Activated CD8-positive, alpha-beta memory T cell treated with anti-CD3 and anti-CD28 coated beads, Interleukin-2, amount 50 U/mL, for 1 hour (primary cell): Measurements from ENCODE around the gene EYS.
"Not testable (repeated sequence)": the region's sequence is repeated elsewhere in the genome, so short reads cannot be mapped to it uniquely, and the experiment has no call there.

ENCODE experiments used
- DNase-seq: peaks from one replicate; pipeline ENCODE4 v3.0.0-alpha.2; 2020; ENCODE audit errors: extremely low read depth

The EYS gene

DNA sequence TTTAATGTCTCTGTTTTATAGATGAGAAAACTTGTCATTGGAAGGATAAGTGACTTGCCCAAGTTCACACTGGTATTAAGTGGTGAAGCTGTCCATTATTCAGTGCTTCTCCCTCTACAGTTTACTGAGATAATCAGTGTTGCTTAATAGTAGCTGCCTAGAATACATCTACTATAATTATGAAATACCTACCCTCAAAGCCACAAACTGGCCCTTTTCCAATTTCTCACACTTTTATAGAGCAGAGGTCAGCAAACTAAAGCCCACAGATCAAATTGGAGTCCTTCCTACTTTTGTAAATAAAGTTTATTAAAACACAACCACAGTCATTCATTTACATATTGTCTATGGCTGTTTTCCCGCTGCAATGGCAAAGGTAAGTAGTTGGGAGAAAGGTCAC lies 73.5 kb downstream of the EYS start:
- no peak for DNase-seq

DNA sequence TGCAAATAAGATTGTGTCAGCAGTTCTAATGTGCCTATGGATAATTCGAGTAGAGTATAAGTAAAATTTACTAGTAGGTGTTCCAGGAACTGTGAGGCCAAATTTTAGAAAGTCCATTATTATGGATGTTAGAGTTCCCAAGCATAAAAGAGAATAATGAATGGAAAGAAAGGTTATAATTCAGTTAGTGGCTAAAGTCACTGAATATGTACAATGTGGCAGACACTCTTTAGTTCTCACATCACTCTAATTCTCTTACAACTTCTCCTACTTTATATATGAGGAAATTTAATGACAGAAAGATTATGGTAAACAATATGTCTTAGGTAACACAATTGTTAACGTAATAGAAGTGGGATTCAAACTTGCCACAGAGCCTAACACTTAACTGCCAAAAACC lies 75.3 kb downstream of the EYS start:
- DNase-seq, result no peak

- not testable (repeated sequence) for DNase-seq
Measured at GRCh38 chr6:65627434-65627999, 79.5 kb downstream of the EYS start.

DNA sequence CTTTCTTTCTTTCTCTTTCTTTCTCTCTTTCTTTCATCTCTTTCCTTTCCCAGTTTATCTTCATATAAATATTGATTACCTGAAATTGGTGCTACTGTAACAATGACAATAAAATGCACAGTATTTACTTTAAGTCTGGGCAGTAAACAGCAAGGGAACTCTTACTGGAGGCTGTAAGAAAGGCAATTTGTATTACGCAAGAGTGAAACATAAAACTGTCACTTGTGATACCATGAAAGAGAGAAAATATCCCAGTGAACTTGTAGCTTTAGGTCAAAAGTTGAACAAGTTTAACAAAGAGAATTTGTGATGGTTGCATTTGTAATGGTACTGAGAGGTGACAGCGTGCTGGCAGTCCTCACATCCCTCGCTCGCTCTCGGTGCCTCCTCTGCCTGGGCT lies 80.0 kb downstream of the EYS start:
- DNase-seq, result no peak

GRCh38 chr6:65623566-65623965 lies 83.5 kb downstream of the EYS start:
- no peak for DNase-seq

GRCh38 chr6:65610746-65611145 lies 96.3 kb downstream of the EYS start:
- DNase-seq, result no peak

GRCh38 chr6:65595540-65595939 lies 111.5 kb downstream of the EYS start:
- no peak for DNase-seq

DNA sequence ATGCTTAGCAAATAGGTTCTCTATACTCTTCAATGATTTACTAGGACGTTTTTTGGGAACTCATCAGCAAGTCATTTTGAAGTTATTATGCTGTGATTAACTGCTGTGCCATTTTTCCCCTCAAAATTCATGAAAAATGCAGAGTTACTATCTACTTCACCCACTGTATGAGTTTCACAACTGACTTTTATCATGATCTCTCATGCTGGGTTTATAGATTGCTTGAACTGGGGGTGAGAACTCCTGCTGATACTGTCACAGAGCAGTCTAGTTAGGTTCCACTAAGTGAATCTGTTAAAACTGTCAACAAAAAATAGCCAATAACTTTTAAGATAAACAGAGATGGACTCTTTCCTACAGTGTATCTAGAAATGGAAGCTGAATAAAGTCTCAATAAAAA lies 136.7 kb downstream of the EYS start:
- DNase-seq, result no peak

DNA sequence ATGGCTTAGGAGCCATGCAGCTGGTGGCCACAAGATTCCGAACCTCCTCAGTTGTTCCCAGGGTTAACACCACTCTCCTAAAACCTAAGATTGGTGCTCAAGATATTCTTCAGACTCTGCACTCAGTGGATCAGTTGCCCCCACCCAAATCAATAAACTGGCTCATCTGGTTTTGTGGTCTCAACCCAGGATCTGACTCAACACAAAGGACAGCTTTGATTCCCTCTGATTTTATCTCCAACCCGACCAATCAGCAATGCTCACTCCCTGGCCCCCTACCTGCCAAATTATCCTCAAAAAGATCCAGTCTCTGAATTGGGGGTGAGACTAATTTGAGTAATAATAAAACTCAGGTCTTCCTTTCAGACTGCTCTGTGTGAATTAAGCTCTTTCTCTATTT lies 137.5 kb downstream of the EYS start:
- no peak for DNase-seq

- not testable (repeated sequence) for DNase-seq
Measured at GRCh38 chr6:65569056-65569455, 138.0 kb downstream of the EYS start.

DNA sequence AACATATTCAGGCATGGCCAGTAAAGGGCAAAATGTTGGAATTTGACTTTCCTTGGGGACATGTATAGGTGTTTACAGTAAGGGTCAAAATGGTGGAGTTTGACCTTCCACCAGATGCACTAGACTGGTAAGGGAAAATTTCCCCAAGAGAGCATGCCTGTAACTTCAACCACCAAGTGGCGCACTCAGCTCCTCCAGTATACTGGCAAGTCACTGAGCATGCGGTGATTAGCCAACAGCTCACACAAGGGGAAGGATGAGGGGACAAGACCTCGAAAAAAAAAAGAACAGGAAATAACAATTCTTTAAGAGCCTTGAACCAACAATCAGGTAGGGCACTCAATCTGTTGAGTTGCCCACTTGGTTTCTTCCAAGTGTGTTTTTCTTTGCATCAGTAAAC lies 140.9 kb downstream of the EYS start:
- no peak for DNase-seq

GRCh38 chr6:65558071-65558470 lies 149.0 kb downstream of the EYS start:
- DNase-seq, result no peak

DNA sequence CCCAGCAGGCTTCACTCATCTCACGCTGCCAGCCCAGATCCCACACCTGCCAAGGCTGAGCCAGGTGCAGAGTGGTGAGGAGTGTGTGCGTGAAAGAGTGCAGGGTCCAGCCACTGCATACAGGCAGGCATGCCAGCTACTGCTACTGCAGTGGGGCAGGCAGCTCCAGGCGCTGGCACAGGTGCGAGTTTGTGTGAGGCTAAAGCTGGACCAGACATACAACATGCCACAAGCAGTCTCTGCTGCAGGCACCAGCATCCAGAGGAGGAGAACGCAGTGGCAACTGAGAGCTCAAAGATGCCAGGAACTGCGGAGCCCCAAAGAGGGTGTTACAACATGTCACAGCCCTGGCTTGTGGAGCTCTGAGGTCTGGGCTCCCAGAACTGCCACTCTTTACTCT lies 149.8 kb downstream of the EYS start:
- DNase-seq, result no peak

- DNase-seq, result no peak
Measured at GRCh38 chr6:65546894-65547293, 160.1 kb downstream of the EYS start.

GRCh38 chr6:65545920-65546319 lies 161.1 kb downstream of the EYS start:
- DNase-seq, result no peak

- DNase-seq, result no peak
Measured at GRCh38 chr6:65538644-65539043, 168.4 kb downstream of the EYS start.

GRCh38 chr6:65537600-65537999 lies 169.4 kb downstream of the EYS start:
- DNase-seq, result no peak

DNA sequence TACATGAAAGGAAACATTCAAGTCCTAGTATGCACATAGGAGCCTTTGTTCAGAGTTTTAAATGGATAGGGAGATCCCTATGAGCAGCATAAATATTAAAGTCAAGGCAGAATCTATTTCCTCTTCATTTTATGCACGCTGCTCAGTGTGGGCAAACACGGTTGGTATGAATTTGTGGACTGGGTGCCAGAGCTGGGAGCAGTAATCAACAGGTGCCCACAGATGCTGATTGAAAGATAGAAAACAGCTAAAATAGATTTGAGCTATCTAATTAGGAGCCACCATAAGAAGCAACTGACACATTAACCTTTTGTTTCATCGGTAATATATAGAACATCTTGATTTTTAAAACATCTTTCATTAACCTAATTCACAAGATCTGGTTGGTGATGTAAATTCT lies 175.5 kb downstream of the EYS start:
- DNase-seq, result no peak

- DNase-seq, result no peak
Measured at GRCh38 chr6:65524232-65524631, 182.8 kb downstream of the EYS start.

DNA sequence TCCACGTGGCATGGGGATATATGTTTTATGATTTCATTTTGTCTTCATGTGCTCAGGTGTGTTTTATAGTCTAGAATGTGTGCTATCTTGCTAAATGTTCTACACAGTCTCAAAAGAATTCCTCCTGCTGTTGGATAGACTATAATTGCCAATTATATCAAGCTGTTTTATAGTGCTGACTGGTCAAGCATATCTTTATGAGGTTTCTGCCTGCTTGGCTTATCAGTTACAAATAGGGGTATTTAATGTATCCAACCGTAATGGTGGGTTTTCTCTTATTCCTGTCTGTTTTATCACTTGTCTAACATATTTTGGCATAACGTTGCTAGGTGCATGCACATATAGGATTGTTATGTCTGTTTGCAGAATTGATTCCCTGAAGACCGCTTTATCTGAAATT lies 201.3 kb downstream of the EYS start:
- DNase-seq, result no peak

DNA sequence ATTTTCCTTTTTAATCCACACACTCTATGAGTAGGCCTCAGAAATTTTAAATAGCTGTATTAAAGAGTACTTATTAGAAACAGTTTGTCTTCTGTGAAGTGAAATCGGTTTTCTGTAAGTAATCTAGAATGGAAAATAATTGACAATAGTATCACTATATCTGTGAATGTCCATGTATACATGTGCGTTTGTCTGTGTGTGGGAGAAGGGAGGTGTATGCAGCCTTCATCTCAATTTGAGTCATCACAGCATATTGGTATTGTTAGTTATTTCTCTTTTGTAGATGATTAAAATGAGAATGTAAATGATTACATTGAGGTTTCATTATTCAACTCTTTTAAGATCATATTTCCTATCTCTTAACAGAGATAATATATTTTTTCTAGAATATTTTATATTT lies 206.0 kb downstream of the EYS start:
- no peak for DNase-seq

DNA sequence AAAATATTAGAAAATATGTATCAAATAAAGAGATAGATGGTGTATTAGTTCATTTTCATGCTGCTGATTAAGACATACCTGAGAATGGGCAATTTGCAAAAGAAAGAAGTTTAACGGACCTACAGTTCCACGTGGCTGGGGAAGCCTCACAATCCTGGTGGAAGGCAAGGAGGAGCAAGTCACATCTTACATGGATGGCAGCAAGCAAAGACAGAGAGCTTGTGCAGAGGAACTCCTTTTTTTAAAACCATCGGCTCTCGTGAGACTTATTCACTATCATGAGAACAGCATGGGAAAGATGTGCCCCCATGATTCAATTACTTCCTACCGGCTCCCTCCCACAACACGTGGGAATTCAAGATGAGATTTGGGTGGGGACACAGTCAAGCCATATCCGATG lies 223.4 kb downstream of the EYS start:
- DNase-seq, result not testable (repeated sequence)

DNA sequence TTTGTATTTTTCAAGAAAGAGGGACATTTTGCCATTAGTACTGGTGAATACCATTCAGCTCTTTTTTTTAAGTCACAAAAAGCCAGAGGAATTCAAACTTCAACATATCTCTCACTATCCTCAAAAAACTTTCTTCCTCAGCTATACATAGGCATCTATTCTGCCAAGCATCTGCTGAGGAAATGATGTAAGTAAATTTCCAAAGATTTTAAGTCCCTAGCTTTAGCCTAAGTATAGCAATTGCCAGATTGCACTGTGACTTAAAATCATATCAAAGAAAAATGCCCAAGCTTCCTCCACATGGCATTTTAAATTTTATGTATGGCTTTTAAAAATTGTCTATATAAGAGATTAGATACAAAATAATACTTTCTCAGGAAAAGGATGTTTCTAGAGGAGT lies 237.4 kb downstream of the EYS start:
- no peak for DNase-seq

DNA sequence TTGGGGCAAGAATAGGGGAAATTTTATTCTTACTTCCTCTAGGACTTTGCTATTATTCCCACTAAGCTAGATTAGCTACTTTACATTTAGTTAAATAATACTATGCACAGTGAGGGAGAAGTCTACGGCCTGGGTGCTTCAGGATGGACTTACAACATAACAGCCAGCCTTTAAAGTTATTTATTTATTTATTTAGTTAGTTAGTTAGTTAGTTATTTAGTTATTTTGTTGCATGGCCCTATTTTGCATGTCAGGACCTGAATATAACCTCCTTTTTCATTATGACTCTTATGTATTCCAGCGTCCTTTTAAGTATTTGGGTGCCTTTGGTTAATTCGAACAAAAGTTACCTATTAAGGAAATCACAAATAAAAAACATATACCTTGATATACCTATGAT lies 238.7 kb downstream of the EYS start:
- no peak for DNase-seq

DNA sequence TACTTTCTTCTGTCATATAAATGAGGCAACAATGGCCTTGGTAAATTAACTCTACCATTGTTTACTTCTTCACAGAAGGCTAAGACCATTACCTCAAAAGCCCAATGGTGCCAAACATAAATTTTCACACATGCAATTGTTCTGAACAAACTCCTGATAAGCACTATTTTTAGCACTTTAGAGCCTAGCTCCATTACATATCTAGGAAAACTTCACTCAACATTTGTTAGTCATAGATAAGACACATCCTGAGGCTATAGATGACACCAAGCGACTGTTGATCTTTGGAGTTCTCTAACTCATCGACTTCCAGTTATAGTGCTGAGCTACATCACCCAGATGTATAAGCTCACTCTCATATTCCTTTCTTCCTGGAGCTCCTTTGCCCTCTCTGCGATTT lies 245.9 kb downstream of the EYS start:
- no peak for DNase-seq
